IPS-20b (cell line): ENCODE measurements around the gene ADAMTS2.

Experiments used
- H3K27ac ChIP-seq: one replicate; pipeline ENCODE4 v1.5.1; 2013; ENCODE audit warnings: low read length
- H3K27me3 ChIP-seq: 2 replicates; pipeline ENCODE4 v1.6.1; 2013; ENCODE audit warnings: mild to moderate bottlenecking, low read length, inconsistent platforms; ENCODE audit not compliant: insufficient read depth
- H3K36me3 ChIP-seq: 2 replicates; pipeline ENCODE4 v1.6.1; 2013; ENCODE audit warnings: low read depth, mild to moderate bottlenecking, inconsistent platforms, low read length, moderate library complexity; ENCODE audit not compliant: insufficient read depth
- H3K4me1 ChIP-seq: 2 replicates; pipeline ENCODE4 v1.6.1; 2013; ENCODE audit warnings: mild to moderate bottlenecking, control low read depth, inconsistent platforms, low read length, moderate library complexity; ENCODE audit not compliant: insufficient read depth
- H3K4me3 ChIP-seq: 2 replicates; pipeline ENCODE4 v1.5.1; 2013; ENCODE audit warnings: mild to moderate bottlenecking, low read length, inconsistent platforms
- H3K9ac ChIP-seq: 2 replicates; pipeline ENCODE4 v1.6.1; 2013; ENCODE audit warnings: low read depth, mild to moderate bottlenecking, inconsistent platforms, low read length, moderate library complexity
- H3K9me3 ChIP-seq: 2 replicates; pipeline ENCODE4 v1.6.1; 2013; ENCODE audit warnings: mild to moderate bottlenecking, low read depth, low read length, inconsistent platforms; ENCODE audit not compliant: insufficient read depth

ADAMTS2 gene

GRCh38 chr5:179302499-179303185, 42.6 kb downstream of the ADAMTS2 start:
- Histone ChIP-seq H3K27me3 (no peaks in the 10 kb centered on the region), H3K27ac (no peak overlapping the region), H3K4me3 (no peak overlapping the region), H3K36me3 (no peaks in the 10 kb centered on the region), H3K4me1 (no peaks in the 10 kb centered on the region), H3K9me3 (no peaks in the 10 kb centered on the region; the same call in 1 of the 2 replicates), H3K9ac (no peak overlapping the region)

GRCh38 chr5:179301796-179302195, 43.5 kb downstream of the ADAMTS2 start:
- H3K9ac ChIP-seq = no peak overlapping the region
- H3K27me3 ChIP-seq = no peaks in the 10 kb centered on the region
- no peak overlapping the region for H3K27ac ChIP-seq
- no peaks in the 10 kb centered on the region for H3K4me1 ChIP-seq
- no peaks in the 10 kb centered on the region; the same call in 1 of the 2 replicates for H3K9me3 ChIP-seq
- H3K4me3 ChIP-seq = no peak overlapping the region
- no peaks in the 10 kb centered on the region for H3K36me3 ChIP-seq

GRCh38 chr5:179301376-179301775, 43.9 kb downstream of the ADAMTS2 start:
- Histone ChIP-seq H3K4me1 (no peaks in the 10 kb centered on the region), H3K27me3 (no peaks in the 10 kb centered on the region), H3K27ac (no peak overlapping the region), H3K36me3 (no peaks in the 10 kb centered on the region), H3K9me3 (no peaks in the 10 kb centered on the region; the same call in 1 of the 2 replicates), H3K9ac (no peak overlapping the region), H3K4me3 (no peak overlapping the region)

GRCh38 chr5:179300581-179301180, 44.6 kb downstream of the ADAMTS2 start:
- H3K27me3 ChIP-seq = no peaks in the 10 kb centered on the region
- no peak overlapping the region for H3K9ac ChIP-seq
- no peaks in the 10 kb centered on the region; the same call in 1 of the 2 replicates for H3K9me3 ChIP-seq
- H3K4me1 ChIP-seq = no peaks in the 10 kb centered on the region
- no peak overlapping the region for H3K27ac ChIP-seq
- H3K36me3 ChIP-seq = no peaks in the 10 kb centered on the region
- no peak overlapping the region for H3K4me3 ChIP-seq

GRCh38 chr5:179298181-179298993, 46.9 kb downstream of the ADAMTS2 start:
- Histone ChIP-seq H3K27me3 (no peaks in the 10 kb centered on the region), H3K4me1 (no peaks in the 10 kb centered on the region), H3K27ac (no peak overlapping the region), H3K9ac (no peak overlapping the region), H3K9me3 (no peaks in the 10 kb centered on the region), H3K4me3 (no peak overlapping the region), H3K36me3 (no peaks in the 10 kb centered on the region)

GRCh38 chr5:179297486-179298180, 47.6 kb downstream of the ADAMTS2 start:
- Histone ChIP-seq H3K27me3 (no peaks in the 10 kb centered on the region), H3K9me3 (no peaks in the 10 kb centered on the region), H3K4me3 (no peak overlapping the region), H3K4me1 (no peaks in the 10 kb centered on the region), H3K27ac (no peak overlapping the region), H3K9ac (no peak overlapping the region), H3K36me3 (no peaks in the 10 kb centered on the region)

GRCh38 chr5:179297026-179297425, 48.2 kb downstream of the ADAMTS2 start:
- Histone ChIP-seq H3K27me3 (no peaks in the 10 kb centered on the region), H3K27ac (no peak overlapping the region), H3K4me1 (no peaks in the 10 kb centered on the region), H3K4me3 (no peak overlapping the region), H3K36me3 (no peaks in the 10 kb centered on the region), H3K9ac (no peak overlapping the region), H3K9me3 (no peaks in the 10 kb centered on the region)

- no peaks in the 10 kb centered on the region for H3K9me3 ChIP-seq
- H3K4me3 ChIP-seq = no peak overlapping the region
- H3K36me3 ChIP-seq = no peaks in the 10 kb centered on the region
- no peaks in the 10 kb centered on the region for H3K4me1 ChIP-seq
- H3K9ac ChIP-seq = no peak overlapping the region
- H3K27ac ChIP-seq = no peak overlapping the region
- H3K27me3 ChIP-seq = no peaks in the 10 kb centered on the region
Measured at GRCh38 chr5:179296150-179296821, 49.0 kb downstream of the ADAMTS2 start.

GRCh38 chr5:179295778-179296149, 49.5 kb downstream of the ADAMTS2 start:
- Histone ChIP-seq H3K9ac (no peak overlapping the region), H3K4me1 (no peaks in the 10 kb centered on the region), H3K27me3 (no peaks in the 10 kb centered on the region), H3K36me3 (no peaks in the 10 kb centered on the region), H3K4me3 (no peak overlapping the region), H3K27ac (no peak overlapping the region), H3K9me3 (no peaks in the 10 kb centered on the region)

GRCh38 chr5:179294891-179295777, 50.1 kb downstream of the ADAMTS2 start:
- Histone ChIP-seq H3K36me3 (no peaks in the 10 kb centered on the region), H3K9me3 (no peaks in the 10 kb centered on the region), H3K4me1 (no peaks in the 10 kb centered on the region), H3K9ac (no peak overlapping the region), H3K27ac (no peak overlapping the region), H3K4me3 (no peak overlapping the region), H3K27me3 (no peaks in the 10 kb centered on the region)
